NCI-H1048 (cell line): ENCODE results near the gene TOLLIP.
"Not testable (repeated sequence)": the region's sequence is repeated elsewhere in the genome, so short reads cannot be mapped to it uniquely, and the experiment has no call there.

Source experiments
- DNase-seq: peaks from one replicate; lab custom pipeline; 2025; lab: John Stamatoyannopoulos, UW

Gene TOLLIP

GRCh38 chr11:1343391-1344055 is 34.1 kb upstream of the TOLLIP start:
- no peak for DNase-seq

GRCh38 chr11:1342946-1343345 is 33.5 kb upstream of the TOLLIP start:
- no peak for DNase-seq

GRCh38 chr11:1341928-1342524 is 32.6 kb upstream of the TOLLIP start:
- DNase-seq: no peak

GRCh38 chr11:1341226-1341625 is 31.8 kb upstream of the TOLLIP start:
- not testable (repeated sequence) for DNase-seq

- DNase-seq: no peak
These were observed 30.7 kb upstream of the TOLLIP start for GRCh38 chr11:1340111-1340510.

GRCh38 chr11:1339066-1339675 is 29.7 kb upstream of the TOLLIP start:
- DNase-seq: no peak

GRCh38 chr11:1338201-1339065 is 29.0 kb upstream of the TOLLIP start:
- no peak for DNase-seq

- no peak for DNase-seq
These were observed 28.2 kb upstream of the TOLLIP start for GRCh38 chr11:1337647-1338007.

GRCh38 chr11:1336836-1337646 is 27.6 kb upstream of the TOLLIP start:
- no peak for DNase-seq

GRCh38 chr11:1335811-1336761 is 26.7 kb upstream of the TOLLIP start:
- peak; percentile 33 for DNase-seq

GRCh38 chr11:1335264-1335810 is 25.9 kb upstream of the TOLLIP start:
- no peak for DNase-seq

- no peak for DNase-seq
These were observed 24.4 kb upstream of the TOLLIP start for GRCh38 chr11:1333860-1334259.

GRCh38 chr11:1333091-1333772 is 23.8 kb upstream of the TOLLIP start:
- DNase-seq: no peak

GRCh38 chr11:1330473-1330872 is 21.0 kb upstream of the TOLLIP start:
- no peak for DNase-seq

GRCh38 chr11:1327064-1327460 is 17.6 kb upstream of the TOLLIP start:
- no peak for DNase-seq

- no peak for DNase-seq
These were observed 17.1 kb upstream of the TOLLIP start for GRCh38 chr11:1326435-1327063.

- DNase-seq: no peak
These were observed 14.3 kb upstream of the TOLLIP start for GRCh38 chr11:1323774-1324173.

- no peak for DNase-seq
These were observed 8.6 kb upstream of the TOLLIP start for GRCh38 chr11:1317993-1318392.

- DNase-seq: no peak
These were observed 8.0 kb upstream of the TOLLIP start for GRCh38 chr11:1317432-1317831.
